Thyroid gland (tissue), 4 donors: Measurements from ENCODE around the gene SCAF8. TPM values are rescaled to one million over a fixed set of nuclear protein-coding genes. Genes with fewer than 3 reads are reported as not detected.

Source experiments
- DNase-seq, 2 donors: peaks; one replicate each; pipeline ENCODE4 v3.0.0-alpha.2; 2019
- H3K27ac ChIP-seq, 3 donors: fragments of 200-600 bp; sonication (generic); 1 replicate in 2 of 3; 2 replicates in 1 of 3; pipeline ENCODE4 v1.5.1; 2016 to 2019; ENCODE audit warnings: mild to moderate bottlenecking in 1 of 3, moderate library complexity in 1 of 3
- H3K27me3 ChIP-seq: fragments of 200-600 bp; sonication (generic); one replicate; pipeline ENCODE4 v1.5.1; 2019
- H3K36me3 ChIP-seq, 2 donors: fragments of 200-600 bp; sonication (generic); one replicate each; pipeline ENCODE4 v1.5.1; 2016 to 2019
- H3K4me1 ChIP-seq, 2 donors: fragments of 200-600 bp; sonication (generic); one replicate each; pipeline ENCODE4 v1.5.1; 2017 to 2019
- H3K4me3 ChIP-seq, 3 donors: fragments of 200-600 bp; sonication (generic); replicated peaks in 1 of 3; 1 replicate in 2 of 3; 2 replicates in 1 of 3; pipeline ENCODE4 v1.5.1; 2016; ENCODE audit warnings: mild to moderate bottlenecking in 1 of 3
- H3K9me3 ChIP-seq: fragments of 200-600 bp; sonication (generic); one replicate; pipeline ENCODE4 v1.5.1; 2017
- CTCF ChIP-seq, 6 experiments: fragments of 200-600 bp in 3 of 6; fragments of 450-650 bp in 3 of 6; sonication (generic) in 3 of 6; IDR thresholded peaks; one replicate each; pipeline ENCODE4 v1.5.1; 2016 to 2019; ENCODE audit warnings: antibody characterized with exemption in 6 of 6, mild to moderate bottlenecking in 2 of 6, inconsistent platforms in 1 of 6, moderate library complexity in 1 of 6
- POLR2A ChIP-seq, 2 donors: fragments of 450-650 bp; IDR thresholded peaks; one replicate each; pipeline ENCODE4 v1.6.1; 2017; ENCODE audit warnings: antibody characterized with exemption in 2 of 2, mild to moderate bottlenecking in 2 of 2, moderate library complexity in 1 of 2
- WGBS, 2 donors: methylation state at CpG; one replicate each; pipeline ENCODE4 v1.1.5; 2017; 5-methylcytosine and 5-hydroxymethylcytosine counted together
- intact Hi-C: fragments of 100-400 bp; cut with DNase I; formaldehyde crosslinking; loops from one replicate; pipeline ENCODE4 v1.15.1; 2023
- total RNA-seq, 4 donors: library from RNA; depleted of rRNA; stranded (reverse); fragments of >200 nt; gene quantifications; one replicate each; pipeline ENCODE4 v1.2.3, GENCODE V29; 2016

The SCAF8 gene
- total RNA-seq, 4 donors from 2014 or later = 60.9 to 88.8 (median 65.1) TPM

GRCh38 chr6:154821099-154821498 is 87.9 kb downstream of the SCAF8 start:
- TF ChIP-seq POLR2A (IDR thresholded peaks at IDR 0.05) (no peak), CTCF (IDR thresholded peaks at IDR 0.05) (no peak)
- no peak overlapping the region for H3K27ac ChIP-seq
- WGBS, 2 donors = 97 to 98% methylated on average over 1 of the region's 1 CpG
- peaks cover 34 to 41% of the 10 kb centered on the region in 2 donors for H3K4me1 ChIP-seq
- no peaks in the 10 kb centered on the region for H3K27me3 ChIP-seq
- H3K4me3 ChIP-seq = no peak overlapping the region
- intact Hi-C loops = no loop called here
- H3K36me3 ChIP-seq = peaks cover 5 to 9% of the 10 kb centered on the region in 2 donors
- no peak for DNase-seq
- H3K9me3 ChIP-seq = no peaks in the 10 kb centered on the region

- intact Hi-C loops = no loop called here
- H3K27me3 ChIP-seq = no peaks in the 10 kb centered on the region
- DNase-seq = no peak
- H3K9me3 ChIP-seq = no peaks in the 10 kb centered on the region
- H3K4me3 ChIP-seq = no peak overlapping the region
- H3K36me3 ChIP-seq = peaks cover 5 to 9% of the 10 kb centered on the region in 2 donors
- peaks cover 30 to 37% of the 10 kb centered on the region in 2 donors for H3K4me1 ChIP-seq
- 94 to 95% methylated on average over 2 of the region's 2 CpGs for WGBS, 2 donors
- TF ChIP-seq POLR2A (IDR thresholded peaks at IDR 0.05) (no peak), CTCF (IDR thresholded peaks at IDR 0.05) (no peak)
- no peak overlapping the region for H3K27ac ChIP-seq
These were observed 88.4 kb downstream of the SCAF8 start for GRCh38 chr6:154821638-154822037.

- H3K36me3 ChIP-seq = peaks cover 5 to 9% of the 10 kb centered on the region in 2 donors
- 87 to 92% methylated on average over 2 of the region's 2 CpGs for WGBS, 2 donors
- TF ChIP-seq POLR2A (IDR thresholded peaks at IDR 0.05) (no peak), CTCF (IDR thresholded peaks at IDR 0.05) (no peak)
- DNase-seq = no peak
- H3K9me3 ChIP-seq = no peaks in the 10 kb centered on the region
- H3K4me1 ChIP-seq = peaks cover 30 to 37% of the 10 kb centered on the region in 2 donors
- intact Hi-C loops = no loop called here
- H3K27me3 ChIP-seq = no peaks in the 10 kb centered on the region
- H3K4me3 ChIP-seq = no peak overlapping the region
- H3K27ac ChIP-seq = peak overlapping the region in 2 of 3 donors; percentile 7 to 51
These were observed 89.8 kb downstream of the SCAF8 start for GRCh38 chr6:154822947-154823558.

GRCh38 chr6:154824076-154824475 is 90.9 kb downstream of the SCAF8 start:
- DNase-seq = peak; percentile 61 to 70
- peaks cover 5 to 9% of the 10 kb centered on the region in 2 donors for H3K36me3 ChIP-seq
- no peaks in the 10 kb centered on the region for H3K9me3 ChIP-seq
- no peak overlapping the region for H3K4me3 ChIP-seq
- no peaks in the 10 kb centered on the region for H3K27me3 ChIP-seq
- peaks cover 30 to 34% of the 10 kb centered on the region in 2 donors for H3K4me1 ChIP-seq
- 6 to 10% methylated on average over 4 of the region's 4 CpGs for WGBS, 2 donors
- H3K27ac ChIP-seq = peak overlapping the region in 2 of 3 donors; percentile 7 to 14
- no peak for TF ChIP-seq CTCF (IDR thresholded peaks at IDR 0.05)
- TF ChIP-seq POLR2A (IDR thresholded peaks at IDR 0.05) = no peak
- intact Hi-C loops = no loop called here

- intact Hi-C loops = no loop called here
- H3K36me3 ChIP-seq = peaks cover 11 to 21% of the 10 kb centered on the region in 2 donors
- 97 to 100% methylated on average over 1 of the region's 1 CpG for WGBS, 2 donors
These were observed 96.8 kb downstream of the SCAF8 start for GRCh38 chr6:154829970-154830369.

More at GRCh38 chr6:154829970-154830369, 96.8 kb downstream of the SCAF8 start:
- Histone ChIP-seq H3K27me3 (no peaks in the 10 kb centered on the region), H3K4me3 (no peak overlapping the region), H3K27ac (no peak overlapping the region), H3K9me3 (no peaks in the 10 kb centered on the region), H3K4me1 (peaks cover 3 to 7% of the 10 kb centered on the region in 2 donors)
- TF ChIP-seq CTCF (IDR thresholded peaks at IDR 0.05) = no peak
- TF ChIP-seq POLR2A (IDR thresholded peaks at IDR 0.05) = no peak
- no peak for DNase-seq
